CD4-positive, alpha-beta T cell (primary cell): Measurements from ENCODE around the gene SLC23A3. TPM values are rescaled to one million over a fixed set of nuclear protein-coding genes. Genes with fewer than 3 reads are reported as not detected.

Experiments
- ATAC-seq: fragments of 200-7000 bp; cut with Tn5 transposase; one replicate; pipeline ENCODE4 v1.10.0; 2022; ENCODE audit warnings: mild to moderate bottlenecking; ENCODE audit not compliant: poor library complexity
- CTCF ChIA-PET: fragments of 350-600 bp; sonication (Branson Sonifier 250); formaldehyde crosslinking; loops from one replicate; lab custom pipeline; 2021; ENCODE audit warnings: antibody characterized with exemption, inconsistent platforms; lab: Charles Lee
- POLR2A ChIA-PET: fragments of 350-600 bp; sonication (Branson Sonifier 250); formaldehyde crosslinking; loops from one replicate; lab custom pipeline; 2021; ENCODE audit warnings: antibody characterized with exemption, inconsistent platforms; lab: Charles Lee
- DNase-seq, 14 experiments: peaks; one replicate each; pipeline ENCODE4 v3.0.0-alpha.2; 2013 to 2020; ENCODE audit warnings: mixed read lengths in 2 of 14
- H3K27ac ChIP-seq, 2 donors: one replicate each; pipeline versions ENCODE4 v1.5.1 to v1.7.0; 2013; ENCODE audit warnings: low read length in 2 of 2, low read depth in 1 of 2, mild to moderate bottlenecking in 1 of 2
- H3K27me3 ChIP-seq, 2 experiments: 1 replicate in 1 of 2; 2 replicates in 1 of 2; pipeline versions ENCODE4 v1.6.1 to v1.7.0; 2013; ENCODE audit warnings: low read length in 2 of 2, control low read depth in 1 of 2, mild to moderate bottlenecking in 1 of 2, moderate library complexity in 1 of 2; ENCODE audit not compliant: insufficient read depth in 2 of 2, control insufficient read depth in 1 of 2
- H3K36me3 ChIP-seq: one replicate; pipeline ENCODE4 v1.6.1; 2013; ENCODE audit warnings: low read length, control low read depth; ENCODE audit not compliant: insufficient read depth
- H3K4me1 ChIP-seq: one replicate; pipeline ENCODE4 v1.6.1; 2013; ENCODE audit warnings: low read length, control low read depth; ENCODE audit not compliant: insufficient read depth
- H3K4me3 ChIP-seq: one replicate; pipeline ENCODE4 v1.5.1; 2013; ENCODE audit warnings: mild to moderate bottlenecking, low read length, moderate library complexity
- H3K9me3 ChIP-seq, 2 experiments: 1 replicate in 1 of 2; 2 replicates in 1 of 2; pipeline versions ENCODE4 v1.6.1 to v1.7.0; 2013; ENCODE audit warnings: low read length in 2 of 2, mild to moderate bottlenecking in 2 of 2, control low read depth in 1 of 2, moderate library complexity in 1 of 2; ENCODE audit not compliant: control insufficient read depth in 1 of 2, insufficient read depth in 1 of 2
- H3K27ac Mint-ChIP-seq: one replicate; pipeline ENCODE4 v1.8.0; 2020; ENCODE audit warnings: mixed read lengths
- H3K27me3 Mint-ChIP-seq: one replicate; pipeline ENCODE4 v1.8.0; 2021; ENCODE audit warnings: mixed read lengths
- H3K36me3 Mint-ChIP-seq: one replicate; pipeline ENCODE4 v1.8.0; 2021; ENCODE audit warnings: low read depth, mixed read lengths
- H3K4me1 Mint-ChIP-seq: one replicate; pipeline ENCODE4 v1.8.0; 2021; ENCODE audit warnings: low read depth, mixed read lengths
- H3K4me3 Mint-ChIP-seq: one replicate; pipeline ENCODE4 v1.8.0; 2020; ENCODE audit warnings: mild to moderate bottlenecking, mixed read lengths
- H3K9me3 Mint-ChIP-seq: one replicate; pipeline ENCODE4 v1.8.0; 2020; ENCODE audit warnings: mixed read lengths
- intact Hi-C, 2 experiments: fragments of 100-400 bp; cut with DNase I in 1 of 2; cut with micrococcal nuclease in 1 of 2; formaldehyde crosslinking; loops; one replicate each; pipeline versions ENCODE4 v1.15.1 to v1.9.0; 2023 to 2025; cut with DNase I, micrococcal nuclease
- total RNA-seq, 174 experiments: library from RNA in 2 of 174; stranded (reverse) in 2 of 174; gene quantifications; one replicate each; pipeline ENCODE4 v1.2.3 and lab custom pipeline; 2021 to 2026
- TF ChIP-seq, protein P1 (sequence below): fragments of 200-600 bp; IDR thresholded peaks from one replicate; pipeline ENCODE4 v1.8.0; 2022; ENCODE audit warnings: antibody characterized with exemption, mild to moderate bottlenecking

Gene SLC23A3
- total RNA-seq, 2 experiments from 2014 or later, result 0.36 to 0.96 TPM

- peak overlapping the region; percentile 70 for H3K4me3 ChIP-seq
- Mint-ChIP-seq H3K36me3 (peaks cover 50% of the 10 kb centered on the region), H3K4me1 (peaks cover 18% of the 10 kb centered on the region), H3K9me3 (no peaks in the 10 kb centered on the region), H3K27ac (peak overlapping the region; percentile 78), H3K4me3 (peak overlapping the region; percentile 85), H3K27me3 (no peaks in the 10 kb centered on the region)
- H3K36me3 ChIP-seq, result peaks cover 35% of the 10 kb centered on the region
- TF ChIP-seq, protein P1, sequence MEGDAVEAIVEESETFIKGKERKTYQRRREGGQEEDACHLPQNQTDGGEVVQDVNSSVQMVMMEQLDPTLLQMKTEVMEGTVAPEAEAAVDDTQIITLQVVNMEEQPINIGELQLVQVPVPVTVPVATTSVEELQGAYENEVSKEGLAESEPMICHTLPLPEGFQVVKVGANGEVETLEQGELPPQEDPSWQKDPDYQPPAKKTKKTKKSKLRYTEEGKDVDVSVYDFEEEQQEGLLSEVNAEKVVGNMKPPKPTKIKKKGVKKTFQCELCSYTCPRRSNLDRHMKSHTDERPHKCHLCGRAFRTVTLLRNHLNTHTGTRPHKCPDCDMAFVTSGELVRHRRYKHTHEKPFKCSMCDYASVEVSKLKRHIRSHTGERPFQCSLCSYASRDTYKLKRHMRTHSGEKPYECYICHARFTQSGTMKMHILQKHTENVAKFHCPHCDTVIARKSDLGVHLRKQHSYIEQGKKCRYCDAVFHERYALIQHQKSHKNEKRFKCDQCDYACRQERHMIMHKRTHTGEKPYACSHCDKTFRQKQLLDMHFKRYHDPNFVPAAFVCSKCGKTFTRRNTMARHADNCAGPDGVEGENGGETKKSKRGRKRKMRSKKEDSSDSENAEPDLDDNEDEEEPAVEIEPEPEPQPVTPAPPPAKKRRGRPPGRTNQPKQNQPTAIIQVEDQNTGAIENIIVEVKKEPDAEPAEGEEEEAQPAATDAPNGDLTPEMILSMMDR, result no peak
- intact Hi-C loops, result loop anchor here (5.0 kb wide), 1 partner anchor 34 kb away; the partner anchor contains the start of genes TUBA4A (in 2 of the 2) and TUBA4B (in 2 of the 2)
- H3K27ac ChIP-seq, result no peak overlapping the region
- POLR2A ChIA-PET, result interaction anchor here (0.5 to 6.7 kb wide), 13 partner anchors 11 to 77 kb away, joined by 3 to 63 read pairs (median 7); partner anchors contain the start of genes ANKZF1, ATG9A, CNPPD1 and DNAJB2
- peak; percentile 27 for ATAC-seq
- peak in 3 of 14 experiments; percentile 12 to 36 (median 16) for DNase-seq
- no peaks in the 10 kb centered on the region for H3K27me3 ChIP-seq
- CTCF ChIA-PET, result interaction anchor here (1.0 to 2.8 kb wide), 4 partner anchors 42 to 189 kb away, joined by 3 to 16 read pairs (median 4); partner anchors contain the start of gene CNPPD1
- H3K9me3 ChIP-seq, result no peaks in the 10 kb centered on the region
- H3K4me1 ChIP-seq, result peaks cover 26% of the 10 kb centered on the region
Observed at GRCh38 chr2:219218217-219218731, 48.4 kb upstream of the SLC23A3 start.

GRCh38 chr2:219216535-219216915 is 46.7 kb upstream of the SLC23A3 start:
- TF ChIP-seq, protein P1, result no peak
- intact Hi-C loops, result loop anchor here (5.0 kb wide), 1 partner anchor 36 kb away; the partner anchor contains the start of genes TUBA4A (in 2 of the 2) and TUBA4B (in 2 of the 2)
- Histone ChIP-seq H3K9me3 (no peaks in the 10 kb centered on the region), H3K4me1 (peaks cover 26% of the 10 kb centered on the region), H3K4me3 (no peak overlapping the region), H3K36me3 (peaks cover 20% of the 10 kb centered on the region), H3K27ac (no peak overlapping the region), H3K27me3 (no peaks in the 10 kb centered on the region)
- ChIA-PET CTCF (interaction anchor here (1.2 to 2.8 kb wide), 3 partner anchors 38 to 78 kb away, joined by 3 to 13 read pairs (median 6); partner anchors contain the start of gene TUBA4A), POLR2A (interaction anchor here (0.8 to 6.7 kb wide), 4 partner anchors 13 to 40 kb away, joined by 3 to 63 read pairs (median 8); partner anchors contain the start of genes ANKZF1, ATG9A, CNPPD1 and TUBA4A)
- Mint-ChIP-seq H3K9me3 (no peaks in the 10 kb centered on the region), H3K4me3 (peak overlapping the region; percentile 51), H3K27me3 (no peaks in the 10 kb centered on the region), H3K27ac (no peak overlapping the region), H3K4me1 (peaks cover 19% of the 10 kb centered on the region), H3K36me3 (peaks cover 36% of the 10 kb centered on the region)
- DNase-seq, result no peak
- ATAC-seq, result no peak

DNA sequence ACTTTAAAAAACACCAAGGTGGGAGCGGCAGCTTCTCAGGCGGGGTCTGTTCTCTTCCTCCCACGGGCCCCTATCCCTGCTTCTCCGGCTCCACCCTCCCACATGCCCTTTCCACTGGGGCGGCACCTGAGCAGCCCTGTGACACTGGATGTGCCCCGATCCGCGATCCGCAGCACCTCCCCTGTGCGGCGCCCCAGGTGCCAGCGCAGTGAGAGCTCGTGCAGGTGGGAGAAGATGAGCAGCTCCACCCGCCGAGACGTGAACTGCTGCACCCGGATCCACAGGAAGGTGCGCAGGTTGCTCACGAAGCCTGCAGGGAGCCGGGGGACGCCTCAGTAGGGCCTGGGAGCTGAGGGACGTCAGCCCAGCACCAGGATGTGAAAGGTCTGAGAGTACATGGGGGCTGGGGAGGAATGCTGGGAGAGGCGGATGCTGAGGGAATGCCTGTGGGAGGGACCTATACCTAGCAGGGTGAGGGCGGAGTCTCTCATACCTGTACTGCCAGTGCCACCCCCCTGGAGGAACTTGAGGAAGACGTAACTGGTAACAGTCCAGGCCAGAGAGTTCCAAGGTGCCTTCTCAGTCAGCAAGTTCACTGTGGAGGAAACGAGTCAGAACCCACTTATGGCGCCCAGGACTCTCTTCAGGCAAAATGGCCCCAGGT is 46.2 kb upstream of the SLC23A3 start:
- peaks cover 24% of the 10 kb centered on the region for H3K4me1 Mint-ChIP-seq
- peaks cover 31% of the 10 kb centered on the region for H3K4me1 ChIP-seq
- H3K4me3 ChIP-seq, result no peak overlapping the region
- intact Hi-C loops, result loop anchor here (2.0 to 5.0 kb wide), 2 partner anchors 13 to 36 kb away; partner anchors contain the start of genes TUBA4A (in 2 of the 2), TUBA4B (in 2 of the 2), ANKZF1 (in 1 of the 2) and ATG9A (in 1 of the 2)
- H3K36me3 Mint-ChIP-seq, result peaks cover 35% of the 10 kb centered on the region
- peaks cover 14% of the 10 kb centered on the region for H3K36me3 ChIP-seq
- TF ChIP-seq, protein P1, result no peak
- ChIA-PET POLR2A (interaction anchor here (1.9 to 6.7 kb wide), 3 partner anchors 14 to 40 kb away, joined by 6 to 63 read pairs (median 10); partner anchors contain the start of genes ANKZF1, ATG9A, CNPPD1 and TUBA4A), CTCF (interaction anchor here (1.2 to 2.8 kb wide), 3 partner anchors 38 to 79 kb away, joined by 3 to 13 read pairs (median 6); partner anchors contain the start of gene TUBA4A)
- no peaks in the 10 kb centered on the region for H3K9me3 ChIP-seq
- H3K4me3 Mint-ChIP-seq, result peak overlapping the region; percentile 23
- no peak overlapping the region for H3K27ac Mint-ChIP-seq
- H3K9me3 Mint-ChIP-seq, result no peaks in the 10 kb centered on the region
- DNase-seq (no peak), ATAC-seq (no peak)
- no peaks in the 10 kb centered on the region for H3K27me3 Mint-ChIP-seq
- no peak overlapping the region for H3K27ac ChIP-seq
- no peaks in the 10 kb centered on the region for H3K27me3 ChIP-seq
